Pancreas (tissue), 10 donors: ENCODE results near the gene BHLHA9. TPM values are rescaled to one million over a fixed set of nuclear protein-coding genes. Genes with fewer than 3 reads are reported as not detected.
"Not testable (repeated sequence)": the region's sequence is repeated elsewhere in the genome, so short reads cannot be mapped to it uniquely, and the experiment has no call there.

ENCODE experiments used
- ATAC-seq, 4 donors: fragments of 200-7000 bp; cut with Tn5 transposase; one replicate each; pipeline versions ENCODE4 v1.8.0 to v1.9.1; 2020; ENCODE audit warnings: mild to moderate bottlenecking in 4 of 4, moderate library complexity in 4 of 4
- DNase-seq, 6 donors: peaks; one replicate each; pipeline ENCODE4 v3.0.0-alpha.2; 2020
- FAIRE-seq: peaks from 2 replicates; lab custom pipeline; 2012; peaks lifted over from hg19 to GRCh38; lab: Jason Lieb, UNC
- H3K27ac ChIP-seq, 4 donors: fragments of 200-600 bp; sonication (generic); 1 replicate in 3 of 4; 2 replicates in 1 of 4; pipeline versions ENCODE4 v1.5.0 to v1.8.0; 2020
- H3K27me3 ChIP-seq, 4 donors: fragments of 200-600 bp; one replicate each; pipeline ENCODE4 v1.8.0; 2021
- H3K36me3 ChIP-seq, 3 donors: fragments of 200-600 bp; sonication (generic) in 1 of 3; one replicate each; pipeline versions ENCODE4 v1.5.0 to v1.8.0; 2020 to 2021
- H3K4me1 ChIP-seq, 3 donors: fragments of 200-600 bp; one replicate each; pipeline ENCODE4 v1.8.0; 2021
- H3K4me3 ChIP-seq, 4 donors: fragments of 200-600 bp; sonication (generic) in 2 of 4; one replicate each; pipeline versions ENCODE4 v1.5.0 to v1.8.0; 2020 to 2021
- H3K9me3 ChIP-seq, 4 donors: fragments of 200-600 bp; one replicate each; pipeline ENCODE4 v1.8.0; 2021
- WGBS, 2 donors: extraction: QIAGEN DNeasy Blood & Tissue Kit; methylation state at CpG; one replicate each; pipeline ENCODE4 v1.1.7; 2013; 5-methylcytosine and 5-hydroxymethylcytosine counted together
- intact Hi-C, 3 donors: fragments of 100-400 bp; cut with DNase I; formaldehyde crosslinking; loops; one replicate each; pipeline versions ENCODE4 v1.11.1 to v1.14.2; 2022
- polyA plus RNA-seq, 2 donors: library from polyadenylated mRNA; stranded (reverse); fragments of 200-250 nt; gene quantifications; one replicate each; pipeline ENCODE4 v1.2.3, GENCODE V29; 2013
- total RNA-seq, 6 donors: library from RNA; stranded (reverse); fragmentation: NEBNext Ultra II Directional in 4 of 6; extraction: Animal tissue kit (Norgen Biotek cat#: 25700) in 4 of 6; gene quantifications; one replicate each; pipeline versions ENCODE4 v1.2.1 to v1.2.4, GENCODE V29; 2021 to 2023
- TF ChIP-seq, protein P1 (sequence below), 4 donors: fragments of 200-600 bp; sonication (generic) in 3 of 4; IDR thresholded peaks; one replicate each; pipeline versions ENCODE4 v1.5.0 to v1.8.0; 2021; ENCODE audit warnings: antibody characterized with exemption in 4 of 4
- donor health status: healthy with polysubstance abuse.
- donor health status: DM: no; HTN: no; CAD: no; lungs with moderate emphysema.
- donor health status: DM: no; HTN: no; CAD: no.
- donor health status: control.
- donor health status: control.
- donor health status: Bipolar disorder and iron deficiency.
- donor health status: DM: yes; HTN: yes; CAD: no.
- donor health status: DM: no; HTN: no; CAD: no.
- donor health status: DM: no; HTN: no; CAD: no.
- donor health status: DM: yes; HTN: yes; CAD: no.

The BHLHA9 gene
- total and polyA plus RNA-seq, 8 donors, result not detected

- TF ChIP-seq, protein P1, sequence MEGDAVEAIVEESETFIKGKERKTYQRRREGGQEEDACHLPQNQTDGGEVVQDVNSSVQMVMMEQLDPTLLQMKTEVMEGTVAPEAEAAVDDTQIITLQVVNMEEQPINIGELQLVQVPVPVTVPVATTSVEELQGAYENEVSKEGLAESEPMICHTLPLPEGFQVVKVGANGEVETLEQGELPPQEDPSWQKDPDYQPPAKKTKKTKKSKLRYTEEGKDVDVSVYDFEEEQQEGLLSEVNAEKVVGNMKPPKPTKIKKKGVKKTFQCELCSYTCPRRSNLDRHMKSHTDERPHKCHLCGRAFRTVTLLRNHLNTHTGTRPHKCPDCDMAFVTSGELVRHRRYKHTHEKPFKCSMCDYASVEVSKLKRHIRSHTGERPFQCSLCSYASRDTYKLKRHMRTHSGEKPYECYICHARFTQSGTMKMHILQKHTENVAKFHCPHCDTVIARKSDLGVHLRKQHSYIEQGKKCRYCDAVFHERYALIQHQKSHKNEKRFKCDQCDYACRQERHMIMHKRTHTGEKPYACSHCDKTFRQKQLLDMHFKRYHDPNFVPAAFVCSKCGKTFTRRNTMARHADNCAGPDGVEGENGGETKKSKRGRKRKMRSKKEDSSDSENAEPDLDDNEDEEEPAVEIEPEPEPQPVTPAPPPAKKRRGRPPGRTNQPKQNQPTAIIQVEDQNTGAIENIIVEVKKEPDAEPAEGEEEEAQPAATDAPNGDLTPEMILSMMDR (IDR thresholded peaks at IDR 0.05), result no peak
- Histone ChIP-seq H3K9me3 (no peaks in the 10 kb centered on the region), H3K4me3 (no peak overlapping the region), H3K27ac (no peak overlapping the region), H3K36me3 (no peaks in the 10 kb centered on the region), H3K27me3 (peaks cover 0 to 10% (median 2%) of the 10 kb centered on the region in 4 donors), H3K4me1 (no peaks in the 10 kb centered on the region)
- intact Hi-C loops, result no loop called here
- DNase-seq (no peak), ATAC-seq (no peak), FAIRE-seq (no peak)
- 90 to 91% methylated on average over 4 of the region's 4 CpGs for WGBS, 2 donors
Measured at GRCh38 chr17:1234455-1234854, 35.8 kb upstream of the BHLHA9 start.

- DNase-seq, result no peak
- Histone ChIP-seq H3K36me3 (no peaks in the 10 kb centered on the region), H3K9me3 (no peaks in the 10 kb centered on the region), H3K27me3 (no peaks in the 10 kb centered on the region), H3K4me3 (no peak overlapping the region), H3K27ac (no peak overlapping the region), H3K4me1 (no peaks in the 10 kb centered on the region)
- 87 to 94% methylated on average over 6 of the region's 6 CpGs for WGBS, 2 donors
- intact Hi-C loops, result no loop called here
- TF ChIP-seq, protein P1 (IDR thresholded peaks at IDR 0.05), result no peak
- no peak for ATAC-seq
- FAIRE-seq, result no peak
Measured at GRCh38 chr17:1237471-1237870, 32.8 kb upstream of the BHLHA9 start.

DNA sequence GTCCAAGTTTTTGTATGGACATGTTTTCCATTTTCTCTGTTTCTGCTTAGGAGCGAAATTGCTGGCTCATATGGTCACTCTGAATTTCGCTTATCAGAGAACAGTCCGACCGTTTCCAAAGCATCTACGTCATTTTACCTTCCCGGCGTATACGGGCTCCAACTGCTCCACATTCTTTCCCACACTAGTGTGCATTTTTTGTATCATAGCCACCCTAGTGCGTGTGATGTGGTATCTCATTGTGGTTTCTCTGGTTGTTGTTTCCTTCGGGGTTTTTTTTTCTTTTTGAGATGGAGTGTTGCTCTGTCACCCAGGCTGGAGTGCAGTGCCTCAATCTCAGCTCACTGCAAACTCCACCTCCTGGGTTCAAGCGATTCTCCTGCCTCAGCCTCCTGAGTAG is 31.0 kb upstream of the BHLHA9 start:
- Histone ChIP-seq H3K4me3 (no peak overlapping the region), H3K27me3 (no peaks in the 10 kb centered on the region), H3K27ac (no peak overlapping the region), H3K36me3 (no peaks in the 10 kb centered on the region), H3K4me1 (no peaks in the 10 kb centered on the region), H3K9me3 (no peaks in the 10 kb centered on the region)
- FAIRE-seq (no peak), DNase-seq (no peak), ATAC-seq (no peak)
- intact Hi-C loops, result no loop called here
- TF ChIP-seq, protein P1 (IDR thresholded peaks at IDR 0.05), result no peak
- WGBS, 2 donors, result 62 to 84% methylated on average over 11 of the region's 11 CpGs

- H3K27me3 ChIP-seq, intact Hi-C loops, H3K36me3 ChIP-seq, ATAC-seq, DNase-seq, H3K4me1 ChIP-seq, H3K9me3 ChIP-seq, H3K27ac ChIP-seq, H3K4me3 ChIP-seq, FAIRE-seq: not testable (repeated sequence)
- WGBS, 2 donors, result 59 to 76% methylated on average over 11 of the region's 11 CpGs
Measured at GRCh38 chr17:1240426-1240825, 29.8 kb upstream of the BHLHA9 start.

GRCh38 chr17:1241929-1242328 is 28.3 kb upstream of the BHLHA9 start:
- 17 to 28% methylated on average over 9 of the region's 9 CpGs for WGBS, 2 donors
- intact Hi-C loops, result no loop called here
- Histone ChIP-seq H3K27me3 (no peaks in the 10 kb centered on the region), H3K36me3 (no peaks in the 10 kb centered on the region), H3K27ac (peak overlapping the region in 1 of 4 donors; percentile 8), H3K9me3 (no peaks in the 10 kb centered on the region), H3K4me1 (no peaks in the 10 kb centered on the region), H3K4me3 (no peak overlapping the region)
- ATAC-seq, result peak; percentile 77 to 84 (median 80)
- DNase-seq, result peak in 1 of 6 donors; percentile 47
- TF ChIP-seq, protein P1 (IDR thresholded peaks at IDR 0.05), result no peak
- no peak for FAIRE-seq
